Tibial nerve (tissue), 4 donors: ENCODE data around the gene MGST2. TPM values are rescaled to one million over a fixed set of nuclear protein-coding genes. Genes with fewer than 3 reads are reported as not detected.
A peak's percentile ranks its signal among the peaks of the same experiment; 100 is the strongest.

Source experiments
- DNase-seq, 2 donors: peaks; one replicate each; pipeline ENCODE4 v3.0.0-alpha.2; 2019; ENCODE audit warnings: low spot score in 2 of 2
- H3K27ac ChIP-seq, 4 donors: fragments of 200-600 bp; sonication (generic) in 3 of 4; one replicate each; pipeline ENCODE4 v1.5.1; 2017 to 2019; ENCODE audit warnings: mild to moderate bottlenecking in 1 of 4
- H3K27me3 ChIP-seq, 2 donors: fragments of 200-600 bp; sonication (generic) in 1 of 2; one replicate each; pipeline versions ENCODE4 v1.5.1 to v1.6.0; 2017 to 2019
- H3K36me3 ChIP-seq, 3 donors: fragments of 200-600 bp; sonication (generic); one replicate each; pipeline ENCODE4 v1.5.1; 2018 to 2019
- H3K4me1 ChIP-seq, 4 donors: fragments of 200-600 bp; sonication (generic) in 3 of 4; one replicate each; pipeline ENCODE4 v1.5.1; 2017 to 2019
- H3K4me3 ChIP-seq, 4 donors: fragments of 200-600 bp; sonication (generic) in 3 of 4; one replicate each; pipeline ENCODE4 v1.5.1; 2017 to 2019; ENCODE audit warnings: mild to moderate bottlenecking in 1 of 4, moderate library complexity in 1 of 4
- H3K9me3 ChIP-seq, 4 donors: fragments of 200-600 bp; sonication (generic) in 3 of 4; one replicate each; pipeline ENCODE4 v1.5.1; 2017 to 2019
- CTCF ChIP-seq, 5 experiments: fragments of 200-600 bp in 3 of 5; fragments of 450-650 bp in 2 of 5; sonication (generic) in 3 of 5; IDR thresholded peaks; one replicate each; pipeline ENCODE4 v1.5.1; 2016 to 2019; ENCODE audit warnings: antibody characterized with exemption in 5 of 5, mild to moderate bottlenecking in 3 of 5, moderate library complexity in 2 of 5
- EP300 ChIP-seq, 2 donors: sonication (generic); formaldehyde crosslinking; IDR thresholded peaks; one replicate each; pipeline ENCODE4 v1.6.1; 2017; ENCODE audit warnings: antibody characterized with exemption in 2 of 2, mild to moderate bottlenecking in 1 of 2
- POLR2A ChIP-seq, 2 donors: fragments of 450-650 bp; IDR thresholded peaks; one replicate each; pipeline ENCODE4 v1.6.1; 2017; ENCODE audit warnings: antibody characterized with exemption in 2 of 2, mild to moderate bottlenecking in 2 of 2, moderate library complexity in 2 of 2
- WGBS, 2 donors: methylation state at CpG; one replicate each; pipeline ENCODE4 v1.1.5; 2018; 5-methylcytosine and 5-hydroxymethylcytosine counted together
- total RNA-seq, 4 donors: library from RNA; depleted of rRNA; stranded (reverse); fragments of >200 nt; gene quantifications; one replicate each; pipeline ENCODE4 v1.1.0, GENCODE V29; 2016

Gene MGST2
- total RNA-seq, 4 donors from 2014 or later = 12.2 to 27.3 (median 26.8) TPM

- WGBS, 2 donors = 4 to 5% methylated on average over 36 to 51 of the region's 59 CpGs
- TF ChIP-seq POLR2A (IDR thresholded peaks at IDR 0.05) = no peak
- no peak for TF ChIP-seq EP300 (IDR thresholded peaks at IDR 0.05)
- peak in 1 of 5 experiments; percentile 17 for TF ChIP-seq CTCF (IDR thresholded peaks at IDR 0.05)
- H3K4me1 ChIP-seq = peaks cover 0 to 49% (median 19%) of the 10 kb centered on the region in 4 donors
- H3K27ac ChIP-seq = peak overlapping the region; percentile 76 to 97 (median 84)
- no peaks in the 10 kb centered on the region for H3K36me3 ChIP-seq
- peak overlapping the region; percentile 40 to 74 (median 52) for H3K4me3 ChIP-seq
- H3K27me3 ChIP-seq = no peaks in the 10 kb centered on the region
- no peak for DNase-seq
- H3K9me3 ChIP-seq = no peaks in the 10 kb centered on the region
Measured at GRCh38 chr4:139735381-139736273, 70.0 kb downstream of the MGST2 start.

- Histone ChIP-seq H3K4me3 (no peak overlapping the region), H3K27me3 (no peaks in the 10 kb centered on the region), H3K4me1 (peaks cover 0 to 56% (median 23%) of the 10 kb centered on the region in 4 donors), H3K9me3 (no peaks in the 10 kb centered on the region), H3K36me3 (no peaks in the 10 kb centered on the region), H3K27ac (peak overlapping the region in 3 of 4 donors; percentile 76 to 97 (median 86))
- DNase-seq = no peak
- 61 to 65% methylated on average over 5 of the region's 5 CpGs for WGBS, 2 donors
- TF ChIP-seq CTCF (IDR thresholded peaks at IDR 0.05) (no peak), EP300 (IDR thresholded peaks at IDR 0.05) (no peak), POLR2A (IDR thresholded peaks at IDR 0.05) (no peak)
Measured at GRCh38 chr4:139736274-139736660, 70.6 kb downstream of the MGST2 start.

DNA sequence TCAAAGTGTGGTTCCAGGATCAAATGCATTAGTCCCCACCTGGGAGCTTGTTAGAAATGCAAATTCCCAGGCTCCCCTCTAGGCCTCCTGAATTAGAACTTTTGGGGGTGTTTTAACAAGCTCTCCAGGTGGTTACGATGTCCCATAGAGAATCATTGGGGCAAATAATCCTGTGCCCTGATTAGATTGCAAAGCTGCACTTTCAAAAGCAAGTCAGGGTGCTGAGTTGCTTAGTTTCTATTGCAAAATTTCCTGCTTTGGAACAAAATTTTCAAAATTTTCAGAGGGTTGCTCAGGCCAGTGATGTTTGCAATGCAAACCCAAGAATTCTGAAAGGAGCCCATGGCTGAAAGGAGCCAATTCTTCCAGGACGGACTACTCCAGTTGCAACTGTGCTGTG lies 71.0 kb downstream of the MGST2 start:
- WGBS, 2 donors = 67 to 72% methylated on average over 2 of the region's 2 CpGs
- peak overlapping the region in 2 of 4 donors; percentile 86 to 97 for H3K27ac ChIP-seq
- H3K4me3 ChIP-seq = no peak overlapping the region
- no peaks in the 10 kb centered on the region for H3K36me3 ChIP-seq
- DNase-seq = no peak
- no peaks in the 10 kb centered on the region for H3K9me3 ChIP-seq
- H3K27me3 ChIP-seq = no peaks in the 10 kb centered on the region
- peaks cover 0 to 56% (median 24%) of the 10 kb centered on the region in 4 donors for H3K4me1 ChIP-seq
- no peak for TF ChIP-seq POLR2A (IDR thresholded peaks at IDR 0.05)
- no peak for TF ChIP-seq CTCF (IDR thresholded peaks at IDR 0.05)
- TF ChIP-seq EP300 (IDR thresholded peaks at IDR 0.05) = peak in 1 of 2 donors; percentile 29

DNA sequence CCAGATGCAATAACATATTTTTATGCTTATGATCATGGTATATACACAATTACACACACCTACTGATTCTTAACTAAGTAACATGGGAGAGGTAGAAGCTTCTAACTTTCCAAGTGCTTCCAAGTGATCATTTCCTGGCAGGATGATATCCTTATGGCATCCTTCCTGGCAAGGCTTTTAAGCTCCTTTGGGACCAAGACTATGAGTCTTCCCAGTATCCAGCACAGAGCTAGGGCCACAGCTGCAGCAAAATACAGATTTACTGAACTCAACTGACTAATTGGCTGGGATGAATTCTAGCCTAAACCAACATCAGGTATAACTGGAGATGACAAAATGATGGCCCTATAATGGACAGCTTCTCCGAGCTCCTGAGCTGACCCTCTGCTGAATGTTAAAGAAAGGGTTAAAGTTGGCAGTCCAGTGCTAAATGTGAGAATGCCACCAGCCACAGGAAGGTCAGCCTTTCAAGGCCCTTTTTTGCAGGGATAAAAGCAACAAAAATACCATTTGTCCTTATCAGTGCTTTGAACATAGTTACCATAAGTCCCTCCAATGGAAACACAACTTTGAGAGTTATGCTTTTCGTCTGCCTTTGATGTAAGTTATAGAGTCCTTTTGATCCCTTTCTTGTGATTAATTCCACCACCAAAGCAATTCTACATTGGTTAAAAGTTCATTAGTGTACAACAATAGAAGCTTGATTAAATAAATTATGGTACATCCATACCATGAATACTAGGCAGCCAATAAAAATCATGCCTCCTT lies 73.4 kb downstream of the MGST2 start:
- TF ChIP-seq CTCF (IDR thresholded peaks at IDR 0.05) (no peak), POLR2A (IDR thresholded peaks at IDR 0.05) (no peak), EP300 (IDR thresholded peaks at IDR 0.05) (no peak)
- peaks cover 0 to 51% (median 23%) of the 10 kb centered on the region in 4 donors for H3K4me1 ChIP-seq
- no peaks in the 10 kb centered on the region for H3K36me3 ChIP-seq
- H3K27ac ChIP-seq = peak overlapping the region in 1 of 4 donors; percentile 38
- DNase-seq = no peak
- no peaks in the 10 kb centered on the region for H3K9me3 ChIP-seq
- H3K4me3 ChIP-seq = no peak overlapping the region
- H3K27me3 ChIP-seq = no peaks in the 10 kb centered on the region
- WGBS, 2 donors = 83 to 96% methylated on average over 2 of the region's 2 CpGs
